ENCODE data around the gene PCNP.
"Not testable (repeated sequence)": the region's sequence is repeated elsewhere in the genome, so short reads cannot be mapped to it uniquely, and the experiment has no call there.

Gene PCNP, protein sequence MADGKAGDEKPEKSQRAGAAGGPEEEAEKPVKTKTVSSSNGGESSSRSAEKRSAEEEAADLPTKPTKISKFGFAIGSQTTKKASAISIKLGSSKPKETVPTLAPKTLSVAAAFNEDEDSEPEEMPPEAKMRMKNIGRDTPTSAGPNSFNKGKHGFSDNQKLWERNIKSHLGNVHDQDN

GRCh38 chr3:101573449-101574387 lies at the start of gene PCNP:
PCNP (plus strand) TSS chr3:101574180; CDS start chr3:101574216, 36 bp downstream.
- peak; percentile 97 to 98 for DNase-seq (ENCODE audit: low read depth in 2 of 2)

DNA sequence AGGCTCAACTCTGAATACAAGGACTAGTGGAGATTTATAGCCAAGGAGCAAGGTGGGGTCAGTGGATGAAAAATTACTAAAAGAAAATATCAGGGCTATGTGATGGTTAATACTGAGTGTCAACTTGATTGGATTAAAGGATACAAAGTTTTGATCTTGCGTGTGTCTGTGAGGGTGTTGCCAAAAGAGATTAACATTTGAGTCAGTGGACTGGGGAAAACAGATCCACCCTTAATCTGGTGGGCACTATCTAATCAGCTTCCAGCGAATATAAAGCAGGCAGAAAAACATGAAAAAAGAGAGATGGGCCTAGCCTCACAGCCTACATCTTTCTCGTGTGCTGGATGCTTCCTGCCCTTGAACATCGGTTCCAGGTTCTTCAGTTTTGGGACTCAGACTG lies 46.5 kb upstream of the PCNP start:
- no peak for DNase-seq (ENCODE audit: low read depth in 2 of 2)

DNA sequence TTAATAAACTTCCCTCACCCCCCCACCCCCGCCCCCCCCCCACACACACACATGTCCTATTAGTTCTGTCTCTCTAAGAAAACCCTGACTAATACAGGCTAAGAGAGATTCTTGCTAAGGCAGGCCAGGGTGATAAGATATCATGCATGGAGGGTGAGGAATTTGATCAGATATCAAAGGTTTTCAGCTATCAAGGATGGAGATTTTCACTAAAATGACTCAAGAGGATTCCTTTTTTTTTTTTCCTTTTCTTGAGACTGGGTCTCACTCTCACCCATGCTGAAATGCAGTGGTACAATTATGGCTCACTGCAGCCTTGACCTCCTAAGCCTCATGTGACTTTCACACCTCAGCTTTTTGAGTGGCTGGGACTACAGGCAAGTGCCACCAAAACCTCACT lies 46.1 kb upstream of the PCNP start:
- no peak for DNase-seq (ENCODE audit: low read depth in 2 of 2)

- DNase-seq (ENCODE audit: low read depth in 2 of 2): no peak
These were observed 43.9 kb upstream of the PCNP start for GRCh38 chr3:101529816-101530685.

- no peak for DNase-seq (ENCODE audit: low read depth in 2 of 2)
These were observed 43.3 kb upstream of the PCNP start for GRCh38 chr3:101530686-101531047.

DNA sequence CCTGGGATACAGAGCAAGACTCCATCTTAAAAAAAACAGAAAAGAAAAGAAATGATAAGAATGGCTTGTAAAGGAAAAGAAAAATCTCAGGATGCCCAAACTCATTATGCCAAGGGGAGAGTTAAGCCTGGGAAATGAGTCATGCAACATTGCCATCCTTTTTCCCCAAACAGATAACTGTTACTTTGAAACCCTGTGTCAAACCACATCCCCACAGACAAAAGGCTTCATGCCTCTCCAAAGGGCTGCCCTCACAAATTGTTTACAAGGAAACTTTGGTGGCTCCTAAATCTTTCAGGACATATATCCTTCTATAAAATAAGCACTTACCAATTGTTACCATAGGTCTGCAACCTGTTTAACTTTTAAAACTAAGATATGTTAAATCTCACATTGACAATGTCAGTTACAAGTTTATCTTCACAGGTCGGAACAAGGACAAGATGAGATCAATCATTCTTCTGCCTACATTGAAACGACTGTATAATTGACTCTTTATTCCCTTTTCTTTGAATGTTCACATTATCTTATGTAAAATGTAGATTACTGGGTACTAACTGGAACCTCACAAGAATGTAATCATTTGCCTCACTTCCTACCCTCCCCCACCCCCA lies 42.4 kb upstream of the PCNP start:
- DNase-seq (ENCODE audit: low read depth in 2 of 2): no peak

GRCh38 chr3:101532783-101533602 lies 41.0 kb upstream of the PCNP start:
- DNase-seq (ENCODE audit: low read depth in 2 of 2): no peak

DNA sequence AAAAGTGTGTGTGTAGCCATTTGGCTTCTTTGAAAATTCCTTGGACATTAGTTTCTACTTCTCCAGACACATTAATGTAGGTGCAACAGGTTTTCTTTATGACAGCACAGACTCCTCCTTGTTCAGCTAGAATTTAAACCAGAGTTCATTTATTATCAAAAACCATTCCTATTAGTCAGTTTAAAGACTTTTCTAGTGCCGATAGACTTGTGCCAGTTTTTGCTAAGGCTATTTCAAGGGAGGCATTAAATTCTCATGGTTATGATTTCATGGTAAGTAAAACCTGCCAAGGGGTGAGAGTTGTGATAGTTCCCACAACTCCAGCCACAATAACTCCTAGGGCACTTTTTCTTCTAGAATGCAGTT lies 40.4 kb upstream of the PCNP start:
- DNase-seq (ENCODE audit: low read depth in 2 of 2): no peak

DNA sequence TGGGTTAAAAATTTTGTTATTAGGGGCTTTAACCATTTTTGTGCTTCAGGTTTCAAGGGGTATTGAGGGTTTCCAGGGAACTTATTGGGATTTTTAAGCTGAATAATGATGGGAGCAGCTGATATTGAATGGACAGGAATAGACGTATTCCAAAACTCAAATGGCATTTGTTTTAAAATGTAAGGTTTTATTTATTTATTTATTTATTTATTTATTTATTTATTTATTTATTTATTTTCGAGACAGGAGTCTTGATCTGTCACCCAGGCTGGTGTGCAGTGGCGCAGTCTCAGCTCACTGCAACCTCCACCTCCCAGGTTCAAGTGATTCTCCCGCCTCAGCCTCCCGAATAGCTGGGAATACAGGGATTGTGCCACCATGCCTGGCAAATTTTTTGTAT lies 38.8 kb upstream of the PCNP start:
- no peak for DNase-seq (ENCODE audit: low read depth in 2 of 2)

GRCh38 chr3:101536266-101536665 lies 37.7 kb upstream of the PCNP start:
- DNase-seq (ENCODE audit: low read depth in 2 of 2): no peak

DNA sequence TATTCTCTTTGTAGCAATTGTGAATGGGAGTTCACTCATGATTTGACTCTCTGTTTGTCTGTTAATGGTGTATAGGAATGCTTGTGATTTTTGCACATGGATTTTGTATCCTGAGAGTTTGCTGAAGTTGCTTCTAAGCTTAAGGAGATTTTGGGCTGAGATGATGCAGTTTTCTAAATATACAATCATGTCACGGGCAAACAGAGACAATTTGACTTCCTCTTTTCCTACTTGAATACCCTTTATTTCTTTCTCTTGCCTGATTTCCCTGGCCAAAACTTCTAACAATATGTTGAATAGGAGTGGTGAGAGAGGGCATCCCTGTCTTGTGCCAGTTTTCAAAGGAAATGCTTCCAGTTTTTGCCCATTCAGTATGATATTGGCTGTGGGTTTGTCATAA lies 37.0 kb upstream of the PCNP start:
- not testable (repeated sequence) for DNase-seq (ENCODE audit: low read depth in 2 of 2)

DNA sequence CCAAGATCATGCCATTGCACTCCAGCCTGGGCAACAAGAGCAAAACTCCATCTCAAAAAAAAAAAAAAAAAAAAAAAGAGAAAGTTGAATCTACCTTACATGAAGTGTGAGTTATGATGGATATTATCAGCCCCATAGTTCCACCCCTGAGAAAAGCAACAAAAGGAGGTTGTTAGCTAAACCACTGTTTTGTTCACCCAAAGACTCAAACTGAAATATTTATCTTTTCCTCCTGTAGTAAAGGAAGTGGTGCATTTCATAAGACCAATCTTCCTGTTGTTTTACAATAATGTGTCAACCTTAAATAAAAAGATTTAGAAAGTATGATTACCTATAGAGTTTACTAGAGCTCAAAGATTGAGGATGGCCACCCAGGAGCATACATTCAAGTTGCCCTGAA lies 31.0 kb upstream of the PCNP start:
- no peak for DNase-seq (ENCODE audit: low read depth in 2 of 2)

- no peak for DNase-seq (ENCODE audit: low read depth in 2 of 2)
These were observed 29.7 kb upstream of the PCNP start for GRCh38 chr3:101544161-101544850.

- no peak for DNase-seq (ENCODE audit: low read depth in 2 of 2)
These were observed 25.4 kb upstream of the PCNP start for GRCh38 chr3:101548527-101549105.

DNA sequence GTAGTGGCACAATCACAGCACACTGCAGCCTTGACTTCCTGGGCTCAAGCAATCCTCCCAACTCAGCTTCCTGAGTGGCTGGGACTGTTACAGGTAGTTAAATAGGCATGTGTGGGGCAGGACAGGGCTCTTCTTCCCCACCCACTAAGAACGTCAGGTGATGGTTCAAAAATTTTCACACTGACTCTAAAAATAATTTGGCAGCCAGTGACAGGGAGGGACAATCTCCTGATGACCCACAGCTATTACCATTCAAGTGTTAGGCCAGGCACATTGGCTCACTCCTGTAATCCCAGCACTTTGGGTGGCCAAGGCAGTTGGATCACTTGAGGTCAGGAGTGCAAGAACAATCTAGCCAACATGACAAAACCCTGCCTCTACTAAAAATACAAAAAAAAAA lies 24.5 kb upstream of the PCNP start:
- DNase-seq (ENCODE audit: low read depth in 2 of 2): no peak

GRCh38 chr3:101551359-101552081 lies 22.5 kb upstream of the PCNP start:
- DNase-seq (ENCODE audit: low read depth in 2 of 2): not testable (repeated sequence)

DNA sequence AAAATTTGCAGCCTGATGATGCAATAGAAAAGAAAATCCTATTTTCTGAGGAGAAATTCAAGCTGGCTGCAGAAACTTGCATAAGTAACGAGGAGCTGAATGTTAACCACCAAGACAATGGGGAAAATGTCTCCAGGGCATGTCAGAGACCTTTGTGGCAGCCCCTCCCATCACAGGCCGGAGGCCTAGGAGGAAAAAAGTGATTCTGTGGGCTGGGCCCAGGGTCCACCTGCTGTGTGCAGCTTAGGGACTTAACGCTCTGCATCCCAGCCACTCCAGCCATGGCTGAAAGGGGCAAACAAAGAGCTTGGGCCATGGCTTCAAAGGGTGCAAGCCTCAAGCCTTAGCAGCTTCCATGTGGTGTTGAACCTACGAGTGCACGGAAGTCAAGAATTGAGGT lies 20.6 kb upstream of the PCNP start:
- not testable (repeated sequence) for DNase-seq (ENCODE audit: low read depth in 2 of 2)

DNA sequence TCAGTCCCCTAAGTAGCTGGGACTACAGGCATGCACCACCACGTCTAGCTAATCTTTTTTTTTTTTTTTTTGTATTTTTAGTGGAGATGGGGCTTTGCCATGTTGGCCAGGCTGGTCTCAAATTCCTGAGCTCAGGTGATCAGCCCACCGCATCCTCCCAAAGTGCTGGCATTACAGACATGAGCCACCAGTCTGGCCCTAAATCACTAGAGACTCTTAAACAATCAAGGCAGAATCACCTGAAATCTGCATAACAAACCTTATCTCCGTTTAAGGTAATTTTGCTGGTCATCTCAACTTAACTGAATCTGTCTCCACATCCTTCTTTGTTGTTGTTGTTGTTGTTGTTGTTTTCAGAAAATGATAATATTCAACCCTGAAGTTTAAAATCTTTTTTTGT lies 17.9 kb upstream of the PCNP start:
- no peak for DNase-seq (ENCODE audit: low read depth in 2 of 2)

DNA sequence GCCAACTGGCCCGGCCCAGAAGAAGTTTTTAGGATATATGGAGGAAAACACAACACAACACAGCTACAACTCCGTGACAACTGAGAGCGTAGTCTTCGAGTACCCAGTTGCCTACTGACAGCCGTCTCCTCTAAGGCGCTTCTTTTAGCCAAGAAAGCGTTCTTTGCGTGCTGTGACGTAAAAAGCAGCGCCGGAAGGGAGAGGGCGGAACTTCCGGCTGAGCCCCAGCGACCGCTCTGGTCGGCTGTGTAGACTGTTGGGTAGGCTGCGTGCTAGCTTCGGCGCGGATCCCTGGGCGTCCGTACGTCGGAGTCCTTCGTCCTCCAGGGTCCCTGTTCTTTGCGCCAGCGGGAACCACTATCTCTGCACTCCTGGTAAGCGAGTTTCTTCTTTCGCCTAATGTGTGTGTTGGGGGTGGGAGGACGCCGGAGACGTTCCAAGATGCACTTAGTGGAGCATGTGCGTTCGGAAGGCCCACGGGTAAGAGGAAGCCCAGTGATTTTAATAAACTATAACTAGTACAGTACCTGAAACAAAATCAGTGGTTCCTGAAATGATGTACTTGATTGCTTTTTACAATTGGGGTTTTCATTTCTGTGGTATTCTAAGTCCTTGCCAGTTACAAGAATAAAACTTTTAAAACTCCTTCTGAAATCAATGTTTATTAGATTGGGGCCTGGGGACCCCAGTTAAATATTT lies 12.2 kb upstream of the PCNP start, which contains the start of gene TRMT10C:
TRMT10C (plus strand) TSS at position 239 of the 699 bp plus-strand sequence. CDS start 2,914 bp downstream, outside the sequence.
- DNase-seq (ENCODE audit: low read depth in 2 of 2): peak; percentile 86 to 90
